Thyroid gland (tissue), 4 donors: Measurements from ENCODE around the gene ZFP1. TPM values are rescaled to one million over a fixed set of nuclear protein-coding genes. Genes with fewer than 3 reads are reported as not detected.
A peak's percentile ranks its signal among the peaks of the same experiment; 100 is the strongest.

Source experiments
- DNase-seq, 2 donors: peaks; one replicate each; pipeline ENCODE4 v3.0.0-alpha.2; 2019
- H3K27ac ChIP-seq, 3 donors: fragments of 200-600 bp; sonication (generic); 1 replicate in 2 of 3; 2 replicates in 1 of 3; pipeline ENCODE4 v1.5.1; 2016 to 2019; ENCODE audit warnings: mild to moderate bottlenecking in 1 of 3, moderate library complexity in 1 of 3
- H3K27me3 ChIP-seq: fragments of 200-600 bp; sonication (generic); one replicate; pipeline ENCODE4 v1.5.1; 2019
- H3K36me3 ChIP-seq, 2 donors: fragments of 200-600 bp; sonication (generic); one replicate each; pipeline ENCODE4 v1.5.1; 2016 to 2019
- H3K4me1 ChIP-seq, 2 donors: fragments of 200-600 bp; sonication (generic); one replicate each; pipeline ENCODE4 v1.5.1; 2017 to 2019
- H3K4me3 ChIP-seq, 3 donors: fragments of 200-600 bp; sonication (generic); replicated peaks in 1 of 3; 1 replicate in 2 of 3; 2 replicates in 1 of 3; pipeline ENCODE4 v1.5.1; 2016; ENCODE audit warnings: mild to moderate bottlenecking in 1 of 3
- H3K9me3 ChIP-seq: fragments of 200-600 bp; sonication (generic); one replicate; pipeline ENCODE4 v1.5.1; 2017
- CTCF ChIP-seq, 6 experiments: fragments of 200-600 bp in 3 of 6; fragments of 450-650 bp in 3 of 6; sonication (generic) in 3 of 6; IDR thresholded peaks; one replicate each; pipeline ENCODE4 v1.5.1; 2016 to 2019; ENCODE audit warnings: antibody characterized with exemption in 6 of 6, mild to moderate bottlenecking in 2 of 6, inconsistent platforms in 1 of 6, moderate library complexity in 1 of 6
- POLR2A ChIP-seq, 2 donors: fragments of 450-650 bp; IDR thresholded peaks; one replicate each; pipeline ENCODE4 v1.6.1; 2017; ENCODE audit warnings: antibody characterized with exemption in 2 of 2, mild to moderate bottlenecking in 2 of 2, moderate library complexity in 1 of 2
- WGBS, 2 donors: methylation state at CpG; one replicate each; pipeline ENCODE4 v1.1.5; 2017; 5-methylcytosine and 5-hydroxymethylcytosine counted together
- intact Hi-C: fragments of 100-400 bp; cut with DNase I; formaldehyde crosslinking; loops from one replicate; pipeline ENCODE4 v1.15.1; 2023
- total RNA-seq, 4 donors: library from RNA; depleted of rRNA; stranded (reverse); fragments of >200 nt; gene quantifications; one replicate each; pipeline ENCODE4 v1.2.3, GENCODE V29; 2016

Gene ZFP1
- total RNA-seq, 4 donors from 2014 or later, result 16.8 to 43.3 (median 21.1) TPM

DNA sequence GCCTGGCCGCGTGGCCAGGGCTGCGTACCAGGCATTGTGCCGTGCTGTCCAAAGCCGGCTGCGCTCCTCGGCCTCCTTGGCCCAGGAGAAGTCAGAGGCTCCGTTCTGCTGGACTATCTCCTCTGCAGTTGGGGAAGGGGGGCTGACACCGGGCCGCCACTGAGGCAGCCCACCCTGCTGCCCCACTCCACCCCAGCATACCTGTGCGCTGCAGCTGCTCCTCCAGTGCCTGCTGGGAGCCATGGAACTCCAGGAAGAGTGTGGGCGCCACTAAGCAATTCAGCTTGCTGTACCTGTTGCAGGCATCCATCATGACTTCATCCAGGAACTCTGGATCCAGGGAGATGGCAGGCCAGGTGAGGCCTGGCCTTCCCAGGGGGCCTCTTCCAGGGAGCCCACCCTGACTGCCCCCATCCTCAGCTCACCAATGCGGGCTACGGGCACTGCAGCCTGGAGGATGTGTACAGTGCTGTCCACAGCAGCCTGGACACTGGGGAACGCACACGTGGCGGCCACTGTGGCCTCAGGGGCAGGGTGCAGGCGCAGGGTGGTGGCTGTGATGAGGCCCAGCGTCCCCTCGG is 34.7 kb upstream of the ZFP1 start:
- H3K27me3 ChIP-seq, result no peaks in the 10 kb centered on the region
- TF ChIP-seq POLR2A (IDR thresholded peaks at IDR 0.05) (no peak), CTCF (IDR thresholded peaks at IDR 0.05) (no peak)
- H3K4me1 ChIP-seq, result peaks cover 38 to 52% of the 10 kb centered on the region in 2 donors
- no peak overlapping the region for H3K4me3 ChIP-seq
- H3K36me3 ChIP-seq, result no peaks in the 10 kb centered on the region
- DNase-seq, result no peak
- no peaks in the 10 kb centered on the region for H3K9me3 ChIP-seq
- 83 to 85% methylated on average over 8 to 12 of the region's 20 CpGs for WGBS, 2 donors
- H3K27ac ChIP-seq, result no peak overlapping the region
- intact Hi-C loops, result loop anchor here (10.0 kb wide), 1 partner anchor 409 kb away; the partner anchor contains the start of gene MLKL

- Histone ChIP-seq H3K4me3 (no peak overlapping the region), H3K4me1 (peaks cover 34 to 44% of the 10 kb centered on the region in 2 donors), H3K36me3 (no peaks in the 10 kb centered on the region), H3K27ac (no peak overlapping the region), H3K9me3 (no peaks in the 10 kb centered on the region), H3K27me3 (no peaks in the 10 kb centered on the region)
- intact Hi-C loops, result loop anchor here (10.0 kb wide), 1 partner anchor 410 kb away; the partner anchor contains the start of gene MLKL
- no peak for DNase-seq
- TF ChIP-seq POLR2A (IDR thresholded peaks at IDR 0.05) (no peak), CTCF (IDR thresholded peaks at IDR 0.05) (no peak)
- WGBS, 2 donors, result 90 to 92% methylated on average over 4 to 22 of the region's 44 CpGs
These were observed 34.0 kb upstream of the ZFP1 start for GRCh38 chr16:75114179-75114945.

- H3K27ac ChIP-seq, result no peak overlapping the region
- H3K4me1 ChIP-seq, result peaks cover 26 to 36% of the 10 kb centered on the region in 2 donors
- no peaks in the 10 kb centered on the region for H3K36me3 ChIP-seq
- no peaks in the 10 kb centered on the region for H3K27me3 ChIP-seq
- DNase-seq, result no peak
- H3K9me3 ChIP-seq, result no peaks in the 10 kb centered on the region
- intact Hi-C loops, result loop anchor here (10.0 kb wide), 1 partner anchor 410 kb away; the partner anchor contains the start of gene MLKL
- no peak for TF ChIP-seq CTCF (IDR thresholded peaks at IDR 0.05)
- TF ChIP-seq POLR2A (IDR thresholded peaks at IDR 0.05), result no peak
- WGBS, 2 donors, result 90 to 91% methylated on average over 24 to 31 of the region's 45 CpGs
- H3K4me3 ChIP-seq, result peak overlapping the region in 1 of 3 donors; percentile 31
These were observed 33.1 kb upstream of the ZFP1 start for GRCh38 chr16:75114946-75115825.

- intact Hi-C loops, result loop anchor here (10.0 kb wide), 1 partner anchor 411 kb away; the partner anchor contains the start of gene MLKL
- TF ChIP-seq POLR2A (IDR thresholded peaks at IDR 0.05) (peak in 1 of 2 donors; percentile 85), CTCF (IDR thresholded peaks at IDR 0.05) (peak in 1 of 6 experiments; percentile 8)
- peak within 1 kb of the TSS; percentile 27 to 44 (median 30) for H3K27ac ChIP-seq
- no peaks in the 10 kb centered on the region for H3K9me3 ChIP-seq
- no peaks in the 10 kb centered on the region for H3K27me3 ChIP-seq
- WGBS, 2 donors, result 49 to 60% methylated on average over 15 of the region's 15 CpGs
- DNase-seq, result peak; percentile 93
- no peaks in the 10 kb centered on the region for H3K36me3 ChIP-seq
- H3K4me3 ChIP-seq, result peak within 1 kb of the TSS; percentile 15 to 45 (median 31)
- H3K4me1 ChIP-seq, result peaks cover 16 to 25% of the 10 kb centered on the region in 2 donors
These were observed 32.0 kb upstream of the ZFP1 start, which contains the start of gene LDHD for GRCh38 chr16:75116081-75116910. LDHD (minus strand) TSS chr16:75116780; CDS start chr16:75116720, 60 bp downstream.
